Spleen (tissue), 11 donors: ENCODE data around the gene RPL29. TPM values are rescaled to one million over a fixed set of nuclear protein-coding genes. Genes with fewer than 3 reads are reported as not detected.
"Not testable (repeated sequence)": the region's sequence is repeated elsewhere in the genome, so short reads cannot be mapped to it uniquely, and the experiment has no call there.

Experiments
- DNase-seq: peaks from one replicate; pipeline ENCODE4 v3.0.0-alpha.2; 2020
- H3K27ac ChIP-seq, 8 donors: fragments of 200-600 bp; sonication (generic) in 7 of 8; 1 replicate in 4 of 8; 2 replicates in 4 of 8; pipeline versions ENCODE4 v1.5.0 to v1.8.0; 2016 to 2021; ENCODE audit warnings: inconsistent platforms in 4 of 8, mild to moderate bottlenecking in 4 of 8, moderate library complexity in 1 of 8
- H3K27me3 ChIP-seq, 7 donors: fragments of 200-600 bp; sonication (generic) in 6 of 7; replicated peaks in 1 of 7; 1 replicate in 4 of 7; 2 replicates in 3 of 7; pipeline versions ENCODE4 v1.5.0 to v1.8.0; 2016 to 2021; ENCODE audit warnings: inconsistent platforms in 3 of 7, mild to moderate bottlenecking in 1 of 7
- H3K36me3 ChIP-seq, 6 donors: fragments of 200-600 bp; sonication (generic) in 5 of 6; 1 replicate in 4 of 6; 2 replicates in 2 of 6; pipeline versions ENCODE4 v1.5.0 to v1.8.0; 2016 to 2021; ENCODE audit warnings: inconsistent platforms in 2 of 6
- H3K4me1 ChIP-seq, 6 donors: fragments of 200-600 bp; sonication (generic) in 5 of 6; 1 replicate in 3 of 6; 2 replicates in 3 of 6; pipeline versions ENCODE4 v1.5.0 to v1.8.0; 2016 to 2021; ENCODE audit warnings: inconsistent platforms in 3 of 6
- H3K4me3 ChIP-seq, 8 donors: fragments of 200-600 bp; sonication (generic) in 7 of 8; 1 replicate in 4 of 8; 2 replicates in 4 of 8; pipeline versions ENCODE4 v1.5.0 to v1.8.0; 2016 to 2021; ENCODE audit warnings: inconsistent platforms in 4 of 8, mild to moderate bottlenecking in 4 of 8, moderate library complexity in 2 of 8
- H3K9me3 ChIP-seq, 8 donors: fragments of 200-600 bp; sonication (generic) in 7 of 8; 1 replicate in 4 of 8; 2 replicates in 4 of 8; pipeline versions ENCODE4 v1.5.0 to v1.8.0; 2016 to 2021; ENCODE audit warnings: inconsistent platforms in 4 of 8
- POLR2A ChIP-seq, 3 donors: fragments of 450-650 bp; IDR thresholded peaks; one replicate each; pipeline ENCODE4 v1.5.1; 2017; ENCODE audit warnings: antibody characterized with exemption in 3 of 3, mild to moderate bottlenecking in 1 of 3
- POLR2AphosphoS5 ChIP-seq, 3 donors: sonication (generic); formaldehyde crosslinking; IDR thresholded peaks; one replicate each; pipeline ENCODE4 v1.5.1; 2017; ENCODE audit warnings: antibody characterized with exemption in 3 of 3
- WGBS, 5 donors: extraction: QIAGEN DNeasy Blood & Tissue Kit in 3 of 5; methylation state at CpG; one replicate each; pipeline versions ENCODE4 v1.1.5 to v1.1.7; 2013 to 2018; 5-methylcytosine and 5-hydroxymethylcytosine counted together
- intact Hi-C: fragments of 100-400 bp; cut with DNase I; formaldehyde crosslinking; loops from one replicate; pipeline ENCODE4 v1.15.0; 2023; ENCODE audit warnings: low total_unique reads
- polyA plus RNA-seq, 3 donors: library from polyadenylated mRNA; stranded (reverse); fragments of 200-250 nt; gene quantifications; one replicate each; pipeline ENCODE4 v1.2.1, GENCODE V29; 2013
- total RNA-seq, 7 donors: library from RNA; depleted of rRNA in 3 of 7; stranded (reverse); fragments of >200 nt in 3 of 7; fragmentation: NEBNext Ultra II Directional in 4 of 7; extraction: Animal tissue kit (Norgen Biotek cat#: 25700) in 4 of 7; gene quantifications; one replicate each; pipeline versions ENCODE4 v1.1.0 to v1.2.1, GENCODE V29; 2016 to 2021
- TF ChIP-seq, protein P1 (sequence below), 11 experiments: fragments of 200-600 bp in 7 of 11; fragments of 450-650 bp in 4 of 11; sonication (generic) in 4 of 11; IDR thresholded peaks in 8 of 11; conservative IDR thresholded peaks in 3 of 11; 1 replicate in 7 of 11; 2 replicates in 4 of 11; pipeline versions ENCODE4 v1.4.0 to v1.8.0; 2016 to 2021; ENCODE audit warnings: antibody characterized with exemption in 11 of 11, inconsistent platforms in 4 of 11, mild to moderate bottlenecking in 1 of 11
- donor health status: healthy with polysubstance abuse.
- donor health status: DM: no; HTN: no; CAD: no; lungs with moderate emphysema.
- donor health status: DM: no; HTN: no; CAD: no.
- donor health status: Bipolar disorder and iron deficiency.
- donor health status: healthy.
- donor health status: DM: no; HTN: no; CAD: no.
- donor health status: DM: yes; HTN: yes; CAD: no.

Gene RPL29
- total and polyA plus RNA-seq, 10 donors = 684 to 4,302 (median 1,095) TPM

DNA sequence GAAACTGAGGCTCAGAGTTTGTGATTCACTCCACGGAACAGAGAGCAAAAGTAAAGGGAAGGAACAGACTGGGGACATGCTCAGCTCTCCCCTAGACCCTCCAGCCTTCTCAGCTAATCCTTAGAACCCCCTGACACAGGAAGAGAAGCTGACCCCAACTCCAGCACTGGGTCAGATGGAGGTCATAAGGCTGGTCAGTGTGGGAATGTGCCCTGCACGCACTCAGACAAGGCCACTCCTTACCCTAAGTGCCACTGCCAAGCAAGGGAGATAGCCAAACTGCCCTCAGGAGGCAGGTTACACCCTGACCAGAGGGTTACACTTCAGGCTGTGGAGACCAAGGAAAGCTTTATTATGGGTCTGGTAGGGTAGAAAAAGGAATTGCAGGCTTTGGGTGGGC lies 1.2 kb downstream of the RPL29 start:
- Histone ChIP-seq H3K36me3 (peaks cover 4 to 52% (median 35%) of the 10 kb centered on the region in 6 donors), H3K27me3 (no peaks in the 10 kb centered on the region), H3K9me3 (no peaks in the 10 kb centered on the region), H3K27ac (peak overlapping the region in 5 of 8 donors; percentile 80 to 93 (median 91)), H3K4me3 (peak overlapping the region in 7 of 8 donors; percentile 56 to 84 (median 75)), H3K4me1 (peaks cover 16 to 51% (median 33%) of the 10 kb centered on the region in 6 donors)
- 58 to 88% (median 78%) methylated on average over 2 of the region's 2 CpGs for WGBS, 5 donors
- intact Hi-C loops = loop anchor here (10.0 kb wide), 1 partner anchor 50 kb away; the partner anchor contains the start of genes PARP3 and RRP9
- TF ChIP-seq POLR2AphosphoS5 (IDR thresholded peaks at IDR 0.05) (no peak), POLR2A (IDR thresholded peaks at IDR 0.05) (no peak)
- TF ChIP-seq, protein P1, sequence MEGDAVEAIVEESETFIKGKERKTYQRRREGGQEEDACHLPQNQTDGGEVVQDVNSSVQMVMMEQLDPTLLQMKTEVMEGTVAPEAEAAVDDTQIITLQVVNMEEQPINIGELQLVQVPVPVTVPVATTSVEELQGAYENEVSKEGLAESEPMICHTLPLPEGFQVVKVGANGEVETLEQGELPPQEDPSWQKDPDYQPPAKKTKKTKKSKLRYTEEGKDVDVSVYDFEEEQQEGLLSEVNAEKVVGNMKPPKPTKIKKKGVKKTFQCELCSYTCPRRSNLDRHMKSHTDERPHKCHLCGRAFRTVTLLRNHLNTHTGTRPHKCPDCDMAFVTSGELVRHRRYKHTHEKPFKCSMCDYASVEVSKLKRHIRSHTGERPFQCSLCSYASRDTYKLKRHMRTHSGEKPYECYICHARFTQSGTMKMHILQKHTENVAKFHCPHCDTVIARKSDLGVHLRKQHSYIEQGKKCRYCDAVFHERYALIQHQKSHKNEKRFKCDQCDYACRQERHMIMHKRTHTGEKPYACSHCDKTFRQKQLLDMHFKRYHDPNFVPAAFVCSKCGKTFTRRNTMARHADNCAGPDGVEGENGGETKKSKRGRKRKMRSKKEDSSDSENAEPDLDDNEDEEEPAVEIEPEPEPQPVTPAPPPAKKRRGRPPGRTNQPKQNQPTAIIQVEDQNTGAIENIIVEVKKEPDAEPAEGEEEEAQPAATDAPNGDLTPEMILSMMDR (IDR thresholded peaks at IDR 0.05 in 8 of 11, conservative IDR thresholded peaks at IDR 0.05 in 3 of 11) = no peak
- no peak for DNase-seq

DNA sequence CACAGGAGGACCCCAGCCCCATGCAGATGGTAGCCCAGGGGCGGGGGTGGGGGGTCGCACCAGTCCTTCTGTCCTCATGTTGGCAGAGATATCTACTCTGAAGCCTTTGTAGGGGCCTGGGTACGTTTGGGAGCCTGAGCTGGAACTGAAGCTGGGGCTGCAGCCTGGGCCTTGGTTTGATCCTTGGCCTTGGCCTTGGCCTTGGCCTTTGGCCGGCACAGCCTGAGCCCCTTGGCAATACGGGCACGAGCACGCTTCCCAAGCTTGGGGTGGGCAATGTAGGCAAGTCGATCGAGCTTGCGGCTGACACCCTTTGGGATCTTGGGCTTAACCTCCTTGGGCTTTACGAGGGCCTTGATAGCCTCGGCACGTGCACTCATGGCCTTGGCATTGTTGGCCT lies 2.0 kb downstream of the RPL29 start:
- 73 to 85% (median 80%) methylated on average over 5 to 10 of the region's 13 CpGs for WGBS, 5 donors
- H3K27me3 ChIP-seq, H3K4me3 ChIP-seq, DNase-seq, H3K27ac ChIP-seq, H3K9me3 ChIP-seq: not testable (repeated sequence)
- peaks cover 4 to 52% (median 35%) of the 10 kb centered on the region in 6 donors for H3K36me3 ChIP-seq
- intact Hi-C loops = loop anchor here (10.0 kb wide), 1 partner anchor 49 kb away; the partner anchor contains the start of genes PARP3 and RRP9
- H3K4me1 ChIP-seq = peaks cover 16 to 51% (median 33%) of the 10 kb centered on the region in 6 donors

DNA sequence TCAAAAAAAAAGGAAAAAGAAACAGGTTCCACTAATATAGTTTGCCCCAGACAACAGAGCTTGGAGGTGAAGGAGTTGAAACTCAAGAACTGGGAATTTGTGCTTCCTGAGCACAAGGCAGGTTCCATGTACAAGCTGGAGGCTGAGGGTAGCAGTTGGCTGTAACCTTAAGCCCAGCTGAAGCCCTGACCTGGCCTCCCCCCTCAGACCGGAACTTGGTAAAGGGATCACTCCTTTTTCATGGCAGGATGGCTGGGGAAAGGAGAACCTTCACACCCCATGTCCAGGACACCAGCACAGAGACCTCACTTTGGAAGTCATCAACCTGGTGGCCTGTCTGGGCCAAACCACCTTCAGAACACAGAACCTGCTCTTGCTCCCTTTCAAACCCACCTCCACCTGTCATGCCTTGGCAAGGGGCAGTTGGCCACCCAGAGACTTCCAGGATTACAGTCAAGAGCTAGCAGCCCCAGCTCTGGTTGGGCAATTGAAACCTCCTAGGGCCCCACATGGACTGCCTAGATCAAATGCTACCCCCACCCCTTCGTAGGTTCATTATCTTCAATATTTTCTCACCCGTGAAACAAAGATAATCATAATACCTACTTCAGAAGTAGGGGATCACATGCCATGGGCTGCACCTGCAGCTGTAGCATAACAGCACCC lies 3.5 kb downstream of the RPL29 start:
- no peaks in the 10 kb centered on the region for H3K27me3 ChIP-seq
- no peaks in the 10 kb centered on the region for H3K9me3 ChIP-seq
- no peak for TF ChIP-seq POLR2AphosphoS5 (IDR thresholded peaks at IDR 0.05)
- TF ChIP-seq POLR2A (IDR thresholded peaks at IDR 0.05) = no peak
- TF ChIP-seq, protein P1 (IDR thresholded peaks at IDR 0.05 in 8 of 11, conservative IDR thresholded peaks at IDR 0.05 in 3 of 11) = no peak
- H3K4me1 ChIP-seq = peaks cover 16 to 51% (median 33%) of the 10 kb centered on the region in 6 donors
- no peak for DNase-seq
- H3K27ac ChIP-seq = no peak overlapping the region
- intact Hi-C loops = loop anchor here (10.0 kb wide), 1 partner anchor 47 kb away; the partner anchor contains the start of genes PARP3 and RRP9
- peaks cover 4 to 52% (median 35%) of the 10 kb centered on the region in 6 donors for H3K36me3 ChIP-seq
- WGBS, 5 donors = 83 to 93% (median 90%) methylated on average over 3 of the region's 3 CpGs
- no peak overlapping the region for H3K4me3 ChIP-seq

DNA sequence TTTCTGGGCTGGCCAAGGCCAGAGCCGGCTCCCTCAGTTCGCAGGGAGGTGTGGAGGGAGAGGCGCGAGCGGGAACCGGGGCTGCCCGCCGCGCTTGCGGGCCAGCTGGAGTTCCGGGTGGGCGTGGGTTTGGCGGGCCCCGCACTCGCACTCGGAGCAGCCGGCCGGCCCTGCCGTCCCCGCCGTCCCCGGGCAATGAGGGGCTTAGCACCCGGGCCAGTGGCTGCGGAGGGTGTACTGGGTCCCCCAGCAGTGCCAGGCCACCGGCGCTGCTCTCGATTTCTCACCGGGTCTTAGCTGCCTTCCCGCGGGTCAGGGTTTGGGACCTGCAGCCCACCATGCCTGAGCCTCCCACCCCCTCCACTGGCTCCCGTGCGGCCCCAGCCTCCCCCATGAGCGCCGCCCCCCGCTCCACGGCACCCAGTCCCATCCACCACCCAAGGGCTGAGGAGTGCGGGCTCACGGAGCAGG lies 5.2 kb downstream of the RPL29 start:
- intact Hi-C loops = loop anchor here (10.0 kb wide), 1 partner anchor 46 kb away; the partner anchor contains the start of genes PARP3 and RRP9
- not testable (repeated sequence) for H3K9me3 ChIP-seq, H3K4me3 ChIP-seq, DNase-seq, H3K27me3 ChIP-seq, H3K27ac ChIP-seq
- 80 to 92% (median 90%) methylated on average over 16 to 38 of the region's 38 CpGs for WGBS, 5 donors
- H3K36me3 ChIP-seq = peaks cover 4 to 52% (median 35%) of the 10 kb centered on the region in 6 donors
- peaks cover 16 to 45% (median 29%) of the 10 kb centered on the region in 6 donors for H3K4me1 ChIP-seq
- peak in 1 of 3 donors; percentile 44 for TF ChIP-seq POLR2AphosphoS5 (IDR thresholded peaks at IDR 0.05)
